Right lobe of liver (tissue), 4 donors: ENCODE data around the gene SLC2A1.

Experiments
- CTCF ChIP-seq, 4 donors: fragments of 200-600 bp in 3 of 4; fragments of 450-650 bp in 1 of 4; IDR thresholded peaks; one replicate each; pipeline versions ENCODE4 v1.5.1 to v1.8.0; 2016 to 2022; ENCODE audit warnings: antibody characterized with exemption in 4 of 4, mild to moderate bottlenecking in 2 of 4
- POLR2A ChIP-seq: fragments of 450-650 bp; IDR thresholded peaks from one replicate; pipeline ENCODE4 v1.6.1; 2017; ENCODE audit warnings: antibody characterized with exemption, mild to moderate bottlenecking
- donor health status: DM: no; HTN: no; CAD: no.
- donor health status: DM: no; HTN: no; CAD: no.
- donor health status: DM: no; HTN: yes; CAD: no.

DNA sequence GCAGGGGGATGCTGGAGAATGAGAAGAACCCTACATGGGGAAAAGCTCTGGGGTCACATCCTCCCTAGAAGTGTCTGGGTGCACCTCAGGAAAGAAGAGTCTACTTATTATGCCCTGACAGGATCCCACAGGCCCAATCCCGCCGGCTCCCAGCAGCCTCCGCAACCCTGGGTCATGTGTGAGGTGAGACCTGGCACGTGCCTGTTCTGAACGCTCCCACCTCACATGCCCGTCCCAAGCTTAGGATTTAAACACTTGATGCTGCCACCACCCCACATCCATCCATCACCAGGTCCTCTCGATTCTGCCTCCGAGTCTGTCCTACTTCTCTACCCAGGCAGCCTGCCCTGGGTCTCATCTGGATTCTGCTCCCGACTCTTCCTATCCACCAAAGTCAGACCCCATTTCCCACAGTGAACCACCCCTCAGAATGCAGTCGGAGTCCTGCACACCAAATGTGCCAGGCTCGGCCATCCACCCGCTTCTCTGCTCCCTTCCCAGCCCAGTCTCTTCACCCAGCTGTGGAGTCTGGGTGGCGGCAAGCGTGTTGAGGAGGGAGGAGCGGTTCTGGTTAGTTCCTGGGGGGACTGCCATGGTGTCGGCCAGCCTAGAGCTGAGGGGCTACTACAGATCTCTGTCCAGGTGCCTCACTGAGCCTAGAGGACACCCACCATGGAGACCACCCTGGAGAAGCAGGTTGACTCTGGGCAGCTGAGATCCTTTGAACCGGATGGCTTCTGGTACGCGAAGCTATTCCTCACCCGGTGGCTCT lies 23.9 kb downstream of the SLC2A1 start:
- TF ChIP-seq CTCF (IDR thresholded peaks at IDR 0.05) (no peak), POLR2A (no peak)
